ENCODE measurements around the gene PITPNM1.
"Not testable (repeated sequence)": the region's sequence is repeated elsewhere in the genome, so short reads cannot be mapped to it uniquely, and the experiment has no call there.

PITPNM1 gene

GRCh38 chr11:67489885-67490726, 15.1 kb downstream of the PITPNM1 start:
- DNase-seq (ENCODE audit: low spot score), result no peak

DNA sequence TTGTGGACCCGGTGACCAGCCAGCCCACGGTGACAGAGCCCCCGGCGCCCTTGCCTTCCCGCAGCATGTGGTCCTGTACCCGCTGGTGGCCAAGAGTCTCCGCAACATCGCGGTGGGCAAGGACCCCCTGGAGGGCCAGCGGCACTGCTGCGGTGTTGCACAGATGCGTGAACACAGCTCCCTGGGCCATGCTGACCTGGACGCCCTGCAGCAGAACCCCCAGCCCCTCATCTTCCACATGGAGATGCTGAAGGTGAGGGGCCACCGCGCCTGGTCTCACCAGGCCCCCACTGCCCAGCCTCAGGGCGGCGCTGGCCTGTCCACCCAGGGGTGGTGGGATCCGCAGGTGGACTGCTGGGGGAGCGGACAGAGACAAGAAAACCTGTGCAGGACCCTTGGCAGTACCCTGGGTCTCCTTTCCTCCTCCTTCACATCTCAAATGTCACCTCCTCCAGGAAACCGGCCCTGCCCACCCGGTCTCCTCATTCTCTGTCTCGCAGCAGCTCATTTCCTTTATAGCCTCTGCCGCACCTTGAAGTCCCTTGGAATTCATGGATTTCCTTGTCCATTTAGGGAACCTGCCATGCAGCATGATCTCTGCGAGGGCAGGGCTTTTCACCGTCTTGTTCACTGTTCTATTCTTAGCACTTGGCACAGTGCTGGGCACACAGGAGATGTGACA, 15.8 kb downstream of the PITPNM1 start:
- DNase-seq (ENCODE audit: low spot score), result no peak

- no peak for DNase-seq (ENCODE audit: low spot score)
Measured at GRCh38 chr11:67486481-67487195, 18.5 kb downstream of the PITPNM1 start.

- not testable (repeated sequence) for DNase-seq (ENCODE audit: low spot score)
Measured at GRCh38 chr11:67485873-67486361, 19.2 kb downstream of the PITPNM1 start.

GRCh38 chr11:67484847-67485311, 20.3 kb downstream of the PITPNM1 start:
- no peak for DNase-seq (ENCODE audit: low spot score)

GRCh38 chr11:67483831-67484665, 21.1 kb downstream of the PITPNM1 start:
- DNase-seq (ENCODE audit: low spot score), result no peak

DNA sequence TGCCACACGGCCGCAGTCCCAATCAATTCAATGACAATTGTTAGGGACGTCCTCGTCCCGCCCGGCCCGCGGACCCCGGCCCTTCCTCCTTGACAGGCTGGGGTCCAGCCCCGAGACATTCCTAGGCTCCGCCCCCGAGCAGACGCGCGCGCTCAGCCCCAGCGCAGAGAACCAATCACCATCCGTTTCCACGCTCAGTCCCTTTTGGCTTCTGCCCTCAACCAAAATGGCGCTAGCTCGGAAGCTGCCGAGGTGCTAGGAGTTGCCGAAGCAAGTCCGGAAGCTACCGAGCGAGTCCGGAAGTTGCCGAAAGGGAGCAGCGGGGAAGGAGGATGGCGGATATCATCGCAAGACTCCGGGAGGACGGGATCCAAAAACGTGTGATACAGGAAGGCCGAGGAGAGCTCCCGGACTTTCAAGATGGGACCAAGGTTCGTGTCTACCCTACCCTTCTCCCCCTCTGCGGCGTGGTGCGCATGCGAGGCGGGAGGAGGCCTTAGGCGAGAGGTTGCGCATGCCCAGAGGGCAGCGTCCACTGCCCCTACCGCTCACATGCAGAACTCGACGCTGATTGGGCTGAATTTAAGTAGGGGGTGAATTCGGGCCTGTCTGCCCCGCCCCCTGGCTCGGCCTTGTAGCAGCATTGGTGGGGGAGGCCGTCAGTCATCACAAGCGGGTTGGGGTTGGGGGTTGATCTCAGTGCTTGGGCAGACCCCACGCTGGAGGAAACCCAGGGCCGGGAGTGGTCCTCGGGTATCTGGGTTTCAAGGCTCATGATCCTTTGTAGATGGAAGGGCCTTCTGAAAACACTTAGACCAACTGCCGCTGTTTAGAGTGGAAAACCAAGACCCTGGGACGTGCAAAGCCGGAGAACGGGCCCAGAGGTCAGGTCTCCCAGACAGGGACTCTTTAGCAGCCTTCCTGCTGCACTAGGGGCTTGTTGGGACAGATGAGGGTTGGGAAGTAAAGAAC, 22.1 kb downstream of the PITPNM1 start, which contains the start of gene AIP:
TSS of gene AIP (plus strand) at position 200 of the 972 bp plus-strand sequence. CDS start at position 333, 133 bp downstream.
- DNase-seq (ENCODE audit: low spot score), result peak; percentile 98

DNA sequence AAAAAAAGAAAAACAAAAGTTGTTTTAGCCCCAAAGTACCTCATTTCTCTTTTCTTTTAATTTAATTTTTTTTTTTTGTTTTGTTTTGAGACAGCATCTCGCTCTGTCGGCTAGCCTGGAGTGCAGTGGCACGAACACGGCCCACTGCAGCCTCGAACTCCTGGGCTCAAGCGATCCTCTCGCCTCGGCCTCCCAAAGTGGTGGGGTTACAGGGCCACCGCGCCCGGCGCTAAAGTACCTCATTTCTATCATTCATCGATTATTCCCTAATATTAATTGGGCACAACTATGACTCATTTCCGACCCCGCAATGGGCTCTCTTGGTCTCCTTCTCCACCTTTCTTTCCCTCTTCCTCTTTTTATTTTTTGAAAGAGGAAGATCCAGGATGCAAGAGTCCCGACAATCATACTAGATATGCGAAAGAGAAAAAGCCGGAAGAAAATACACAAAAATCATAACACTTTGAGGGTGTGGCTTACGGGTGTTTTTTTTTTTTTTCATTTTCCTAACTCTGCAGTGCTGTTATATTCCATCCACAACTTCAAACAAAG, 22.8 kb downstream of the PITPNM1 start:
- DNase-seq (ENCODE audit: low spot score), result no peak

DNA sequence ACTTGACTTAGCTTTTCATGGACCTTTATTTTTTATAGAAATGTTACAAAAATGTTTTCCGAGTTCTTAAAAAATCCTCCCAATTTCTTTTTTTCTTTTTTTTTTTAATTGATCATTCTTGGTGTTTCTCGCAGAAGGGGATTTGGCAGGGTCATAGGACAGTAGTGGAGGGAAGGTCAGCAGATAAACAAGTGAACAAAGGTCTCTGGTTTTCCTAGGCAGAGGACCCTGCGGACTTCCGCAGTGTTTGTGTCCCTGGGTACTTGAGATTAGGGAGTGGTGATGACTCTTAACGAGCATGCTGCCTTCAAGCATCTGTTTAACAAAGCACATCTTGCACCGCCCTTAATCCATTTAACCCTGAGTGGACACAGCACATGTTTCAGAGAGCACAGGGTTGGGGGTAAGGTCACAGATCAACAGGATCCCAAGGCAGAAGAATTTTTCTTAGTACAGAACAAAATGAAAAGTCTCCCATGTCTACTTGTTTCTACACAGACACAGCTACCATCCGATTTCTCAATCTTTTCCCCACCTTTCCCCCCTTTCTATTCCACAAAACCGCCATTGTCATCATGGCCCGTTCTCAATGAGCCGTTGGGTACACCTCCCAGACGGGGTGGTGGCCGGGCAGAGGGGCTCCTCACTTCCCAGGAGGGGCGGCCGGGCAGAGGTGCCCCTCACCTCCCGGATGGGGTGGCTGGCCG, 27.7 kb downstream of the PITPNM1 start:
- DNase-seq (ENCODE audit: low spot score), result not testable (repeated sequence)

DNA sequence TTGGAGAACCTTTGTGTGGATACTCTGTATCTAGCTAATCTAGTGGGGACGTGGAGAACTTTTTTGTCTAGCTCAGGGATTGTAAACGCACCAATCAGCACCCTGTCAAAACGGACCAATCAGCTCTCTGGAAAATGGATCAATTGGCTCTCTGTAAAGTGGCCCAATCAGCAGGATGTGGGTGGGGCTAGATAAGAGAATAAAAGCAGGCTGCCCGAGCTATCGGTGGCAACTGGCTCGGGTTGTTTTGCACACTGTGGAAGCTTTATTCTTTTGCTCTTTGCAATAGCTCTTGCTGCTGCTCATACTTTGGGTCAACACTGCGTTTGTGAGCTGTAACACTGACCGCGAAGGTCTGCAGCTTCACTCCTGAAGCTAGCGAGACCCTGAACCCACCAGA, 28.5 kb downstream of the PITPNM1 start:
- DNase-seq (ENCODE audit: low spot score), result not testable (repeated sequence)

DNA sequence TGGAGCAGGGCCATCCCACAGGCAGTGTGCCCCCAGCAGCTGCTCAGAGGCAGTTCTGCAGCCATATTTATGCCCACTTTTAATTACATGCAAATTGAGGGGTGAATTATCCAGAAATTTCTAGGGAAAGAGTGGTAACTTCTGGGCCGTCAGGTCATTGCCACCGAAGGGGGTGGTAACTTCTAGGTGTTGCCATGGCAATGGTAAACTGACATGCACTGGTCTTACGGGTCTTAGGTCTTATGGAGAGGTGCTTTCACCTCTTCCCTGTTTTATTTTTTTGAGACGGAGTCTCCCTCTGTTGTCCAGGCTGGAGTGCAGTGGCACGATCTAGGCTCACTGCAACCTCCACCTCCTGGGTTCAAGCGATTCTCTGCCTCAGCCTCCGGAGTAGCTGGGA, 32.3 kb downstream of the PITPNM1 start:
- DNase-seq (ENCODE audit: low spot score), result no peak

DNA sequence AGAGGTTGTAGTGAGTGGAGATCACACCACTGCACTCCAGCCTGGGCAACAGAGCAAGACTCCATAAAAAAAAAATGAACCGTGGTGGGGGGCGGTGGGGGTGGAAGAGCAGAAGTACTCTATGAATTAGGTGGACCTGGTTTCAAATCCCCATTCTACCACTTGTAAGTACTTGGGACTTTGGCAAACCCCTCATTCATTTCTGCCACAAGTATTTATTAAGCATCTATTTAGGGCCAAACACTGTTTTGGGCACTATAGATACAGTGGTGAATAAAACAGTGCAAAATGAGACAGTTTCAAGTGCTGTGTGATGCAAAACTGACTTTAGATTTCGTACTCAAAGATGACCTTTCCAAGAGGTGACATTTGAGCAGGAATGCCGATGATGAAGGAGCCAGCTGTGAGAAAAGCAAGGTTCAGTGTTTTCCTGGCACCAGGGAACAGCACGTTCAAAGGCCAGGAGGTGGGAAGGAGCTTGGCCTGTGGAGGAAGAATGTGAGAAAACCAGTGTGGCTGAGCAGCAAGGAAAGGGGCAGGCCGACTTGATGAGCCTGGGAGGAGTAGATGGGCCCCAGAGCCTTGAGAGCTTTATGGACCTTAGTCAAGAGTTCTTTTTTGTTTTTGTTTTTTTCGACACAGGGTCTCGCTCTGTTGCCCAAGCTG, 34.7 kb downstream of the PITPNM1 start:
- DNase-seq (ENCODE audit: low spot score), result no peak

DNA sequence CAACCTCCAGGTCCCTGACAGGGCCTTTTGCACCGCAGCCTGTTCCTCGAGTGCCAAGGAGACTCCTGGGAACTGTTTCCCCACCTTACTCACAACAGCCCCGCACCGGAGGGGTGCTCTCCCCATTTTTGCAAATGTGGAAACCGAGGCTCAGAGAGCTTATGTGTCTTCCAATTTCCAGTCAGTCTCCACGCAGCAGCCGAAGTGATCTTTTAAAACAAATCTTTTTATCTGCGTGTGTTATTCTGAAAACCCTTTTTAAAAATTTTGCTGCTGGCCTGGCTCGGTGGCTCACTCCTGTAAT, 35.7 kb downstream of the PITPNM1 start:
- no peak for DNase-seq (ENCODE audit: low spot score)

GRCh38 chr11:67468759-67469507, 36.2 kb downstream of the PITPNM1 start, which contains the start of gene TMEM134:
TMEM134 (minus strand) TSS chr11:67469251; CDS start chr11:67469192, 59 bp downstream.
- peak; percentile 98 for DNase-seq (ENCODE audit: low spot score)

DNA sequence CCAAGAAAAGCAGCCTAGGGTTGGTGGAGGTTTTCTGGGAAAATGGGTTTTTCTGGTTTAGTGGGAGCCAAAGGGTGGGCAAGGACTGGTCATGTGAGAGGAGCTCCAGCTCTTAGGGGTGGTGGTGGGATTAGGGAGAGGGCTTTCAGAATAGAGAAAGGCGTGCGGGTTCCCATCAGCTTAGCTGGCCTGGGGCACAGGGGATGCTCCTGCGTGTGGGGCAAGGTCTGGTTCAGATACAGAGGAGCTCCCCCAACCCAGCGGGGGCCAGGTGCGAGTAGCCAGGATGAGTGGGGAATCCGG, 36.8 kb downstream of the PITPNM1 start:
- no peak for DNase-seq (ENCODE audit: low spot score)

DNA sequence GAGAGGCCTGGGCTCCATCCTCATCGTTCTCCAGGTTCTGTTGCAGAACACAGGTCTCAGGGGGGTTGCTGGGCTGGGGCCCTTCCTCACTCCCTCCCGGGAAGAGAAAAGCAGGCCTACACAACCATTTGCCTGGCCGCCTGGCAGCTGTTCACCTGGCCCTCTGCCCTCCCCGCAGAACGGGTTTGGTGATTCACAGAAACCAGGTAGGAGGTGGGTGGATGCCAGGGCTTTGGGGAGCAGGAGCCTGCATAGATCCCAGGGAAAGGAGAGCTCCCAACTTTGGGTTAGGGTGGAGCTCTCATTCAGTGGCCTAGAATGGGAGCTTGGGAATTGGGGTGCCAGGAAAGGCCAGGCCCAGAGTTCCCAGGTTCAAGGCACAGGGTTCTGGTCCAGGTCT, 37.1 kb downstream of the PITPNM1 start:
- no peak for DNase-seq (ENCODE audit: low spot score)

GRCh38 chr11:67466962-67467771, 38.0 kb downstream of the PITPNM1 start:
- DNase-seq (ENCODE audit: low spot score), result no peak

Measured in GM03348 (cell line).